GM10266 (cell line): ENCODE results near the gene MTMR12.
A peak's percentile ranks its signal among the peaks of the same experiment; 100 is the strongest.

ENCODE experiments used
- DNase-seq: peaks from one replicate; pipeline ENCODE4 v3.0.0; 2012; ENCODE audit errors: extremely low spot score
- CTCF ChIP-seq: IDR thresholded peaks from 2 replicates; pipeline ENCODE4 v1.5.1; 2012; ENCODE audit warnings: mild to moderate bottlenecking, low read depth; ENCODE audit not compliant: control insufficient read depth, insufficient read depth; ENCODE audit errors: missing control alignments

The MTMR12 gene

GRCh38 chr5:32332966-32333365 lies 20.2 kb upstream of the MTMR12 start:
- no peak for TF ChIP-seq CTCF
- DNase-seq: no peak

GRCh38 chr5:32332361-32332760 lies 19.6 kb upstream of the MTMR12 start:
- DNase-seq: no peak
- TF ChIP-seq CTCF: no peak

DNA sequence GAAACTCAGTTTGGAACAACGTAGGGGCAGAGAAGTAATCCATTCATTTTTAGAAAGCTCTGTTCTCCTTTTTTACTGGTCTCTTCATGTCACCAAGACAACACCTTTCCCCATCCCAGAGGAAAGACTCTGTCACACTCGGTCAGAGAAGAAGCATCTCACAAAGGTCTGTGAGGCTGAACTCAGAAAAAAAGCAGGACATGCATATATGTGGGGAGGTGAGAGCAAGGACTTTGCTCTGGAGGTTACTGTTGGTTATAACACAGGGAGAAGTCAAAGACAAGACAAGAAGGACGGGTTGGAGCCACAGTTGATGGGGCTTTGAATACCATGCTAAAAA lies 19.2 kb upstream of the MTMR12 start:
- no peak for DNase-seq
- TF ChIP-seq CTCF: no peak

GRCh38 chr5:32331217-32331934 lies 18.6 kb upstream of the MTMR12 start:
- no peak for DNase-seq
- TF ChIP-seq CTCF: no peak

GRCh38 chr5:32330126-32330971 lies 17.6 kb upstream of the MTMR12 start:
- TF ChIP-seq CTCF: no peak
- no peak for DNase-seq

- peak; percentile 80 for TF ChIP-seq CTCF
- peak; percentile 79 for DNase-seq
These were observed 16.7 kb upstream of the MTMR12 start for GRCh38 chr5:32329395-32329834.
